Activated CD4-positive, alpha-beta memory T cell treated with anti-CD3 and anti-CD28 coated beads, Interleukin-2, amount 10 ng/mL, durations not matched to agents 7 days and 5 days (primary cell): ENCODE data around the gene PSD. TPM values are rescaled to one million over a fixed set of nuclear protein-coding genes. Genes with fewer than 3 reads are reported as not detected.
A peak's percentile ranks its signal among the peaks of the same experiment; 100 is the strongest.

Experiments
- CTCF ChIA-PET: fragments of 350-600 bp; sonication (Branson Sonifier 250); formaldehyde crosslinking; loops from one replicate; lab custom pipeline; 2021; ENCODE audit warnings: antibody characterized with exemption, inconsistent platforms; lab: Charles Lee
- POLR2A ChIA-PET: fragments of 350-600 bp; sonication (Branson Sonifier 250); formaldehyde crosslinking; loops from one replicate; lab custom pipeline; 2021; ENCODE audit warnings: antibody characterized with exemption; lab: Charles Lee
- DNase-seq: peaks from one replicate; pipeline ENCODE4 v3.0.0-alpha.2; 2020
- H3K27ac Mint-ChIP-seq: one replicate; pipeline ENCODE4 v1.8.0; 2021; ENCODE audit warnings: mild to moderate bottlenecking, mixed read lengths
- H3K27me3 Mint-ChIP-seq: one replicate; pipeline ENCODE4 v1.8.0; 2021; ENCODE audit warnings: mixed read lengths
- H3K36me3 Mint-ChIP-seq: one replicate; pipeline ENCODE4 v1.8.0; 2021; ENCODE audit warnings: low read depth, mixed read lengths
- H3K4me1 Mint-ChIP-seq: one replicate; pipeline ENCODE4 v1.8.0; 2021; ENCODE audit warnings: mixed read lengths
- H3K4me3 Mint-ChIP-seq: one replicate; pipeline ENCODE4 v1.8.0; 2021; ENCODE audit warnings: mild to moderate bottlenecking, mixed read lengths
- H3K9me3 Mint-ChIP-seq: one replicate; pipeline ENCODE4 v1.8.0; 2021; ENCODE audit warnings: mixed read lengths
- total RNA-seq, 2 experiments: library from RNA; stranded (reverse); gene quantifications; one replicate each; pipeline ENCODE4 v1.2.3, GENCODE V29; 2021

The PSD gene
- total RNA-seq, 2 experiments from 2014 or later: 1.4 TPM

DNA sequence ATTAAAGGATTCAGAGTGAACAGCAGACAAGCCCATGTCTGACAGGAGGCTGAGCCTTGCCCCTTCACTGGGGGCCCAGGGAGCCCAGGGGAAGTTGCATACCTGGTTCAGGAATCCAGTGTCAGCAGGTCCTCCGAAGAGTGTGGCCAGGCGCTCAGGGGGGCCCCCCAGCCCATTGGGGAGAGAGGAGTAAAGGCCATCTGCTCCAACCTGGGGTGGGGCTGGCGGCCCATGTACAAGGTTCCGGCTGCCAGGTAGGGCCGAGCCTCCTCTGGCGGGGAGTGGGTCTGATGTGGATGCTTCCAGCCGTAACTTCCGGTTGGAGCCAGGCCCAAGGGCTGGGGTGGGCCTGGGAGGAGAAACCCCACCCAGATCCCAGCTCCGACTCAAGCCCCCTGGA is 2.3 kb downstream of the PSD start:
- H3K4me3 Mint-ChIP-seq: no peak overlapping the region
- H3K27ac Mint-ChIP-seq: no peak overlapping the region
- no peaks in the 10 kb centered on the region for H3K9me3 Mint-ChIP-seq
- POLR2A ChIA-PET: no interaction called here
- peaks cover 38% of the 10 kb centered on the region for H3K4me1 Mint-ChIP-seq
- H3K36me3 Mint-ChIP-seq: peaks cover 2% of the 10 kb centered on the region
- H3K27me3 Mint-ChIP-seq: peaks cover 31% of the 10 kb centered on the region
- CTCF ChIA-PET: interaction anchor here (1.7 kb wide), 1 partner anchor 186 kb away, joined by 5 read pairs; no protein-coding TSS in a partner anchor
- no peak for DNase-seq

DNA sequence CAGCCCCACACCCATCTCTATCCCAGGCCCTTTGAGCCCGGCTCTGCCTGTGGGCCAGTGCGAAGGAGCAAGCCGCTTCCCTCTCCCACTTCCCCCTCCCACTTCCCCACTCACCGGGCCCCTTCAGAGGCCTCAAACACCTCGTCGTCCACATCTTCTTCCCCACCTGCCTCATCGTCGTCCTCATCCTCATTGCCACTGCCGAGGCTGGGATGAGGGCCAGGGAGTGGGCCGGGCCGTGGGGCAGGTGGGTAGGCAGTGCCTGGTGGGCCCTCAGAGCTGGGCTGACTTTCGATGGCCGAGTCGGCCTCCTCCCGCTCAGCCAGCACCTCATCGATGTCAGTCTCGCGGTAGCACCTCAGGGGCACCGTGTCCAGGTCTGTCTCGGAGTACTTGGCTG is 3.8 kb downstream of the PSD start:
- Mint-ChIP-seq H3K27ac (no peak overlapping the region), H3K4me1 (peaks cover 34% of the 10 kb centered on the region), H3K36me3 (peaks cover 2% of the 10 kb centered on the region), H3K27me3 (peaks cover 44% of the 10 kb centered on the region), H3K9me3 (no peaks in the 10 kb centered on the region), H3K4me3 (no peak overlapping the region)
- ChIA-PET POLR2A (interaction anchor here (1.0 to 3.0 kb wide), 3 partner anchors 7 to 20 kb away, joined by 3 to 14 read pairs (median 11); partner anchors contain the start of gene NFKB2), CTCF (interaction anchor here (1.2 to 1.7 kb wide), 3 partner anchors 11 to 185 kb away, joined by 3 to 8 read pairs (median 5); no protein-coding TSS in a partner anchor)
- no peak for DNase-seq

DNA sequence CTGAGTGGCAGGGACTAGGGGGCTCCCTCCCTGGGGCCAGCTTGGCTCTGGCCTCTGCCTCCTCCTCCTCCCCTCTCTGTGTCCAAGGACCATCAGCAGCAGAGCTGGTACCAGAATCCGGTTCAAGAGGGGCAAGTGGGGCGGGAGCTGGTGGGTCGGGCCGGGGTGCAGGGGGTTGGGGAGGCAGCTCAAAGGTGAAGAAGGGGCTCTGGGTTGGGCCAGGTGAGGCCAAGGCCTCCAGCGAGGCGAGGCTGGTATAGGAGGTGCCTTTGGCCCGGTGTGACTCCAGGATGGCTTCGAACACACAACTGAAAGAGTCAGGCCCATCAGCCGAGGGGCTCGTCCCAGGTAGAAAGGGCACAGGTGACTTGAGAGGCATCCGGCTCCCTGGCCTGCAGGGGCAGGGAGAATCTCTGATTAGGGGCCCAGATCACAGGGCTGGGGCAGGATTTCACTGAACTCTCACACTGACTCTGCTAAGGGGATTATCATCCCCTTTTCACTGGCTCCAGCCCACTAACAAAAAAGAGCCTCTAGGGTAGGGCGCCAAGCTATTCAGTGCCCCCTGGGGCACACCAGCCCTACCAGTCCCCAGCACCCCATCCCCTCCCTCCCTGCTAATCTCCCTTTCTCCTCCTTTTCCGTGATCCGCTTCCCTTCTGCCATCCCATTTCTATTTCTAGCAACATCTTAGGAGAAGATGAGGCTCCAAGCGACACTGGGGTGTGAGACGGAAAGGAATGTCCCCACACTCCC is 4.6 kb downstream of the PSD start:
- H3K4me1 Mint-ChIP-seq: peaks cover 30% of the 10 kb centered on the region
- H3K9me3 Mint-ChIP-seq: no peaks in the 10 kb centered on the region
- no peak overlapping the region for H3K4me3 Mint-ChIP-seq
- no peak overlapping the region for H3K27ac Mint-ChIP-seq
- peaks cover 5% of the 10 kb centered on the region for H3K36me3 Mint-ChIP-seq
- ChIA-PET CTCF (no interaction called here), POLR2A (interaction anchor here (1.0 to 3.0 kb wide), 5 partner anchors 8 to 37 kb away, joined by 3 to 14 read pairs (median 8); partner anchors contain the start of genes C10orf95 and NFKB2)
- H3K27me3 Mint-ChIP-seq: peaks cover 48% of the 10 kb centered on the region
- no peak for DNase-seq

DNA sequence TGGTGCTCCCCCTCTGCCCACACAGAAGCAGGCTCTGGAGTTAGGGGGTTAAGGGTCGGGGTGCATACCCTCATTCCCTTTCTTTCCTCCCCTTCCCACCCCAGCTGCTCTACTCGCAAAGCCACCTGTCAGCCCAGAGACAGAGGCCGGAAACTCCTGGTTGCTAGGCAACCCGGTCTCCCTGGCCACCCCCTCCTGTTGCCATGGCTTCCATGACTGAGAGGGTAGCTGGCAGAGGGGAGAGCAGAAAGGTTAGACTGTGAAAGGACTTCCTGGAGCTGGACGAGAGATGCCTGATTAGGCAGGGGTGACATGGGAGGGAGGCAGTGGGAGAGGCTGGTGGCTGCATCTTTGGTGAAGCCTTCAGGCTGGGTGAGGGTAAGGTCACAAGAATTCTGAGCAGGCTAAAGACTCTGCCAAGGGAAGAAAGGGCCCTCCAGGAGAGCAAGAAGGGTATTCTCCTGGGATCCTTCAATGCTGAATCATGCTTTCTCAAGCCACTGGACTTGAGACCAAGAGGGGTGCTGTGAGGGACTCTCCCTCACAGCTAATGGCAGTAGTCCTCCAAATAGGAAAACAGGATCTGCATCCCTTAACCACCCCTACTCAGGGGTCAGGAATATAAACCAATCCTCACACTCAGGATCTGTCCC is 5.4 kb downstream of the PSD start:
- peaks cover 29% of the 10 kb centered on the region for H3K4me1 Mint-ChIP-seq
- H3K27ac Mint-ChIP-seq: no peak overlapping the region
- H3K27me3 Mint-ChIP-seq: peaks cover 46% of the 10 kb centered on the region
- CTCF ChIA-PET: interaction anchor here (0.6 to 0.7 kb wide), 2 partner anchors 170 to 296 kb away, joined by 3 read pairs; no protein-coding TSS in a partner anchor
- DNase-seq: peak; percentile 49
- POLR2A ChIA-PET: interaction anchor here (1.0 to 3.0 kb wide), 5 partner anchors 8 to 38 kb away, joined by 3 to 14 read pairs (median 8); partner anchors contain the start of genes C10orf95 and NFKB2
- H3K9me3 Mint-ChIP-seq: no peaks in the 10 kb centered on the region
- no peak overlapping the region for H3K4me3 Mint-ChIP-seq
- H3K36me3 Mint-ChIP-seq: peaks cover 5% of the 10 kb centered on the region

DNA sequence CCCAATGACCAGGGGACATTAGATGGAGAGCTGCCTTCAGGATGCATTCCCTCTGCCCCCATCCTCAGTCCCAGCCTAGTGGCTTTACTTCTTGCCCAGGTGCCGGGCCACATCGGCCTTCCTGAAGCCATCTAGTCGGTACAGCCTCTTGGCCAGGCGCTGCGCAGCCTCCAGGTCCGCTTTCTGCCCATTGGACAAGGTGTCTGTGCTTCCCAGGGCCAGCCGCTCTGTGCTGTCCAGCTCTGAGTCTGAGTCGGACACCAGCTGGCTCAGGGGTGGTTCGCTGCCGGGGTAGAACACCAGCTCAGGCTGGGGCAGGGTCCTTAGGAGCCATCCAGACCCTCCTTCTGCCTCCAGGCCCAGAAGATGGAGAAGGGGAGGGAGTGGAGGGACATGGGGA is 6.3 kb downstream of the PSD start:
- POLR2A ChIA-PET: interaction anchor here (1.3 to 3.0 kb wide), 4 partner anchors 9 to 39 kb away, joined by 4 to 14 read pairs (median 10); partner anchors contain the start of genes C10orf95 and NFKB2
- H3K4me1 Mint-ChIP-seq: peaks cover 29% of the 10 kb centered on the region
- H3K36me3 Mint-ChIP-seq: peaks cover 5% of the 10 kb centered on the region
- no peak overlapping the region for H3K4me3 Mint-ChIP-seq
- CTCF ChIA-PET: interaction anchor here (2.3 kb wide), 1 partner anchor 13 kb away, joined by 11 read pairs; no protein-coding TSS in a partner anchor
- no peaks in the 10 kb centered on the region for H3K9me3 Mint-ChIP-seq
- no peak overlapping the region for H3K27ac Mint-ChIP-seq
- H3K27me3 Mint-ChIP-seq: peaks cover 45% of the 10 kb centered on the region
- DNase-seq: no peak

DNA sequence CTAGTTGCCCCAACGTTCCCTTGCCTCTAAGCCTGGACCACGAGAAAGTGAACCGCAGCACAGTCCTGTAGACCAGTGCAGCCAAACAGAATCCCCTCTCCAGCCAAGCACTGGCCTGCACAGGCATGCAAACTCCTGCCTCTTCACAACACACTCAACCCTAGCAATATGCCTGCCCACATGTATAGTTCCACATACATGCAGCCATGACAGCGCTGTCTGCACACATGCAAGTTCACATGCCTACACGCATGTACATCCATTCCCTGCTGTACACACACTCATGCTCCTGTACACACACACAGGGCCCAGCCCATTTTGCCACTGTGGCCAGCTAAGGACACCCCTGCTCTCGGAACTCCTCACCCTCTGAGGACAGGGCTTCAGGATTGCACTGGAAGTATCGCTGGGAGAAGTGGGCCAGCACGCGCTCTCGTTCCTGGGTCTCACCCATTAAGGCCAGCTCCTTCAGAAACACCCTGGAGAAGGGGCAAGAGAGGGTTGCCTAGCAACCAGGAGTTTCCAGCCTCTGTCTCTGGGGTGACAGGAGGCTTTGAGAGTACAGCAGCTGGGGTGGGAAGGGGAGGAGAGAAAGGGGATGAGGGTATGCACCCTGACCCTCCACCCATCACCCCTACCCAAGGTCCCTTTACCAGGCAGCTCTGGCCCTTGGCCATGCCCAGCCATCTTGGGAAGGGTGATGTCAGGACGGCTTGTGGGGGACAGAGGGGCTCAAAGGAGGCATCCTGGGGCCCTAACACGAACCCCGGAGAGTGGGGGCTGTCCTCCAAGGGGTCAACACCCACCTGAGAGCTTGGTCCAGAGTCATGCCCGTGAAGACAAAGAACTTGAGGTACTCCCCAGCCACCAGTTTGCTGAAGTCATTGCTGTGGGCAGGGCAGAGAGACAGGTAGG is 7.0 kb downstream of the PSD start:
- peaks cover 5% of the 10 kb centered on the region for H3K36me3 Mint-ChIP-seq
- H3K9me3 Mint-ChIP-seq: no peaks in the 10 kb centered on the region
- no peak for DNase-seq
- CTCF ChIA-PET: interaction anchor here (1.1 to 2.3 kb wide), 2 partner anchors 9 to 12 kb away, joined by 3 to 11 read pairs; no protein-coding TSS in a partner anchor
- H3K27ac Mint-ChIP-seq: no peak overlapping the region
- peaks cover 29% of the 10 kb centered on the region for H3K4me1 Mint-ChIP-seq
- peaks cover 46% of the 10 kb centered on the region for H3K27me3 Mint-ChIP-seq
- peak overlapping the region; percentile 43 for H3K4me3 Mint-ChIP-seq
- POLR2A ChIA-PET: interaction anchor here (1.1 to 3.0 kb wide), 4 partner anchors 9 to 17 kb away, joined by 4 to 18 read pairs (median 12); partner anchors contain the start of genes FBXL15 and NFKB2

DNA sequence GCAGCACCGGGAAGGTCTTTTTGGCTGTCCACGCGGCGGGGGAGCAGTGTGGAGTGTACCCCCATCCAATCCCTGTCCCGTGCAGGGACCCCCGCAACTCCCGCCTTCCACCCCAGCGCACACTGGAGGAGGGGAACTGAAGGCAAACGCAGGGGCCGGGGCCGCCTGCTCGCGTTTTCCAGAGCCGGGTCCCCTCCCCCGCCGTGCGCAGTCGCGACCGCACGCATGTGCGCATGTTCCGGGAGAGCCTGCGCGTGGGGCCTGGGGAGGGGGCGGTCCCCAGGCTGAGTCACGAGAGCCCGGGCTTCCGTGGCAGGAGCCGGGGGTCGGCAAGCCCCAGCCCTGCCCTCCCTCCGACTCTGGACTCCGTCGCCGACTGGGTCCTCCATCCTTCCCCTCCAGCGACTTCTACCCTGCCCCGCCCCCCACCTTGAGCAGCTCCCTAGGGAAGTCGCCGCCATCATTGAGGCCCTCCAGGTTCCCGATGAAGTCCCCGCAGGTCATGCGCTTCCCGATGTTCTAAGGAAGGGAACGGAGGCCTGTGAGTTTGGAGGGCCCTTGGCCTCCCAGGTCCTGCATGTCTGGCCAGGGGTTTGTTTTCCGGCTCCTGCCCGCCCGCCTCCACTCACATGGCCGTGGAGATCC is 8.0 kb downstream of the PSD start:
- Mint-ChIP-seq H3K4me1 (peaks cover 29% of the 10 kb centered on the region), H3K9me3 (no peaks in the 10 kb centered on the region), H3K27me3 (peaks cover 46% of the 10 kb centered on the region), H3K27ac (no peak overlapping the region), H3K36me3 (peaks cover 5% of the 10 kb centered on the region), H3K4me3 (peak overlapping the region; percentile 58)
- peak; percentile 52 for DNase-seq
- CTCF ChIA-PET: interaction anchor here (0.6 to 2.3 kb wide), 7 partner anchors 10 to 179 kb away, joined by 3 to 11 read pairs (median 4); no protein-coding TSS in a partner anchor
- POLR2A ChIA-PET: interaction anchor here (1.1 to 2.4 kb wide), 6 partner anchors 10 to 39 kb away, joined by 3 to 18 read pairs (median 7); partner anchors contain the start of genes FBXL15 and NFKB2

DNA sequence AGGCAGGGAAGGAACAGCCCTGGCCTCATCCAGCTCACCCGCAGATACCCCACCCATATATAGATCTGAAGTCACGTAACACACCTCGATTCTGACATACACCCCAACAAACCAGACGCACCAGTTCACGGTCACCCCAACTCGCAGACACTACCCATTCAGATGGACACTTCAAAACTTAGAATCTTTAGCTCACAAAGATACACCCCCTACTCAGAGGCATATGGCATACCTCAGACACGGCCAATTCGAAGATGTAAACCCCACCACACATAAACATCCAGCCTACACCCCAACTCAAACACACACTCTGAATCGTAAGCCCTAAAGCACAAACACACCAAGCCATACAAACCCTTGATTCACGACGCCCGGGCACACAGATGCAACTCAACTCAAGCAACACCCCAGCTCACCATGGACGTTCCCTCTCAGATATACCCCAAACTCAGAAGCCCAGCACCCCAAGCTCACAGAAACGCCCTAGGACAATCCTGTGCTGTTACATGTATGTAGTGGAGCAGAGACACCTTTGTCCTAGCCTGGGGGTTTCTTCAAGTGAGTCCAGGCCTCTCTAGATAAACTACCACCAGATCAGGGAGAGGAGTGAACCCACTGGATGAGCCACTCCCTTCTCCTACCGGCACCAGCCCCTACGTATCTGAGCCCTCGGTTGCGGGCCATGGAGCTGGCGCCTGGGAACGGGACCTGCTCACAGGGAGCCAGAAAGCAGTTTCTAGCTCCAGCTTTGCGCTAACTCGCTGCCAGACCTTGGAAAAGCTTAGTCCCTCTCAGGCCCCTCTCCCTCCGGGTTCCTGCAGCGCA is 8.8 kb downstream of the PSD start:
- H3K36me3 Mint-ChIP-seq: peaks cover 5% of the 10 kb centered on the region
- ChIA-PET CTCF (interaction anchor here (0.6 to 1.6 kb wide), 8 partner anchors 9 to 240 kb away, joined by 3 to 9 read pairs (median 4); no protein-coding TSS in a partner anchor), POLR2A (interaction anchor here (1.0 to 2.4 kb wide), 6 partner anchors 11 to 40 kb away, joined by 3 to 18 read pairs (median 7); partner anchors contain the start of genes FBXL15 and NFKB2)
- no peaks in the 10 kb centered on the region for H3K9me3 Mint-ChIP-seq
- no peak for DNase-seq
- peaks cover 29% of the 10 kb centered on the region for H3K4me1 Mint-ChIP-seq
- H3K27ac Mint-ChIP-seq: no peak overlapping the region
- peaks cover 46% of the 10 kb centered on the region for H3K27me3 Mint-ChIP-seq
- H3K4me3 Mint-ChIP-seq: peak overlapping the region; percentile 58

DNA sequence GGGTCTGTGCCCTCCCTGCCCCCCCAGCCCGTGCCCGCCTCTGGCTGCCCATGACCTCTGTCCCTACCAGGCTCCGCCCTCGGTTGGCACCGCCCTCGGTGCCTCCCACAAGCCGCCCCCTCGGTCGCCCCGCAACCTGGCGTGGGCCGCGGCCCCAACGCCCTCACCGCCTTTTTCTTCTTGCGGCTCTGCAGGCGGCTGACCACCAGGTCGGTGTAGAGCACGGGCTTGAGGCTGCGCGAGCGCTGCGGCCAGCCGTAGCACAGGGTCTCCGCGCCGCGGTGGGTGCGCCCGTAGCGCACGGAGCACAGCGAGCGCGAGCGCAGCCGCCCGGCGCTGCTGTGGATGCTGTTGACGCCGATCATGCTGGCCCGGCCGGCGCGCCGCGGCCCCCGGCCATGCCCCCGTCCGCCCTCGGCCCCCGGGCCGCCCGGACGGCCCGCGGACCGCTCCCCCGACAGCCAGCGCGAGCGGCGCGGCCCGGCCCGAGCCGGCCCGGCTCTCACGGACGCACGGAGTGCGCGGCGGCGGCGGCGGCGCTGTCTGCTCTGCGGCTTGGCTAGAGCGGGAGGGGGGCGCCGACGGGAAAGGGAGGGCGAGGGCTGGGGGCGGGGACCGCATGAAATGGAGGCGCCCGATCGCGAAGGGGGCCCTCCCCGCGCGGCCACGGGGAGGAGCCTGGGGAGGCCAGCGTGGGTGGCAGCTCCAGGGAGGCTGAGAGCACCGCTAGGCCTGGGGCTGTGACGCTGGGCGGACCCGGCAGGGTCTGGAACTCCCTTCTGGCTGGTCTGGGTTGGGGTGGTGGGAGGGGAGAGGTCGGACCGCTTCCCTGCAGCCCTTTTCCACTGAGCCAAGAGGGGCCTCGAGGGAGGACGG is 9.6 kb downstream of the PSD start:
- H3K36me3 Mint-ChIP-seq: peaks cover 5% of the 10 kb centered on the region
- H3K4me3 Mint-ChIP-seq: peak overlapping the region; percentile 58
- CTCF ChIA-PET: interaction anchor here (1.0 to 1.6 kb wide), 5 partner anchors 9 to 239 kb away, joined by 3 to 9 read pairs (median 6); no protein-coding TSS in a partner anchor
- H3K27ac Mint-ChIP-seq: no peak overlapping the region
- POLR2A ChIA-PET: interaction anchor here (1.0 to 2.4 kb wide), 6 partner anchors 10 to 41 kb away, joined by 3 to 18 read pairs (median 7); partner anchors contain the start of genes FBXL15 and NFKB2
- peaks cover 40% of the 10 kb centered on the region for H3K27me3 Mint-ChIP-seq
- H3K4me1 Mint-ChIP-seq: peaks cover 29% of the 10 kb centered on the region
- DNase-seq: peak; percentile 49
- no peaks in the 10 kb centered on the region for H3K9me3 Mint-ChIP-seq
